ENCODE results near the gene GAGE13.
"Not testable (repeated sequence)": the region's sequence is repeated elsewhere in the genome, so short reads cannot be mapped to it uniquely, and the experiment has no call there.

Gene GAGE13, protein sequence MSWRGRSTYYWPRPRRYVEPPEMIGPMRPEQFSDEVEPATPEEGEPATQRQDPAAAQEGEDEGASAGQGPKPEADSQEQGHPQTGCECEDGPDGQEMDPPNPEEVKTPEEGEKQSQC
- long read RNA-seq, donor 1: 0 reads
- long read RNA-seq, donor 2: 0 reads
- long read RNA-seq, donor 3: 0 reads
- long read RNA-seq, donor 4: 0 reads
- long read RNA-seq, donor 5: 0 reads
- long read RNA-seq, donor 6: 0 reads
- long read RNA-seq, donor 7: 0 reads
- long read RNA-seq, donor 8: 0 reads

DNA sequence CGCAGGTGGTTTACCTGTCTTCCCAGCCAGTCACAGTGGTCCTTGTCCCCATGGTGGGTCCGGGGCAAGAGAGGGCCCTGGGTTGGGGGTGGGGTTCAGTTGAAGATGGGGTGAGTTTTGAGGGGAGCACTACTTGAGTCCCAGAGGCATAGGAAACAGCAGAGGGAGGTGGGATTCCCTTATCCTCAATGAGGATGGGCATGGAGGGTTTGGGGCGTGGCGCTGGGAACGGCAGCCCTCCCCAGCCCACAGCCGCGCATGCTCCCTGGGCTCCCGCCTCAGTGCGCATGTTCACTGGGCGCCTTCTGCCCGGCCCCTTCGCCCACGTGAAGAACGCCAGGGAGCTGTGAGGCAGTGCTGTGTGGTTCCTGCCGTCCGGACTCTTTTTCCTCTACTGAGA is at the start of gene GAGE13:
Gene GAGE13 (plus strand): TSS at position 301 of the 400 bp plus-strand sequence. CDS start 1,156 bp downstream, outside the sequence.
- DNase-seq: not testable (repeated sequence)

DNA sequence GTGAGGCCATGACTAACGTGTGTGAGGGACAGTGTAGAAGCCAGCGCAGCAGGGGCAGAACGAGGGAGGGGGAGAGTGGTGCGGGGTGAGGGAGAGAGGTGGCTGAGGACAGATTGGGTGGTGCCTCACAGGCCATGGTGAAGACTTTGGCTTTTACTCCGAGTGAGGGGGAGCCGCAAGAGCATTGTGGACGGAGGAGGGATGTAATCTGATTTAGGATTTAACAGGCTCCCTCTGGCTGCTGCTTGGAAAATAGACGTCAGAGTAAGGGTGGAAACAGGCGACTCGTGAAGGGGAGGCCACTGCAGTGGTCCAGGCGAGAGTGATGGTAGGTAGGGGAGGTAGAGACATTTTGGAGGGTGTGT is 48.8 kb upstream of the GAGE13 start:
- DNase-seq: no peak

DNA sequence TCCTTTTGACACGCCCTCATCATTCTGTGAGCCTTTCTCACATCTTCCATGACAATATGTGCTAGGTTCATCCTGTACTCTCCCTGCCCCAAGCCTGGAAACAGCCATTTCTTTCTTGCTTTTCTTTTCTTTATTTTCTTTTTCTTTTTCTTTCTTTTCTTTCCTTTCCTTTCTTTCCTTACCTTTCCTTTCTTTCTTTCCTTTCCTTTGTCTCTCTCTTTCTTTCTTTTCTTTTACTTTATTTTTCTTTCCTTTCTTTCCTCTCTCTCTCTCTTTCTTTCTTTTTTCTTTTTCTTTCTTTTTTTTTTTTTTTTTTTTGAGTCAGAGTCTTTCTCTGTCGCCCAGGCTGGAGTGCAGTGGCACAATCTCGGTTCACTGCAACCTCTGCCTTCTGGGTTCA is 47.2 kb upstream of the GAGE13 start:
- no peak for DNase-seq

DNA sequence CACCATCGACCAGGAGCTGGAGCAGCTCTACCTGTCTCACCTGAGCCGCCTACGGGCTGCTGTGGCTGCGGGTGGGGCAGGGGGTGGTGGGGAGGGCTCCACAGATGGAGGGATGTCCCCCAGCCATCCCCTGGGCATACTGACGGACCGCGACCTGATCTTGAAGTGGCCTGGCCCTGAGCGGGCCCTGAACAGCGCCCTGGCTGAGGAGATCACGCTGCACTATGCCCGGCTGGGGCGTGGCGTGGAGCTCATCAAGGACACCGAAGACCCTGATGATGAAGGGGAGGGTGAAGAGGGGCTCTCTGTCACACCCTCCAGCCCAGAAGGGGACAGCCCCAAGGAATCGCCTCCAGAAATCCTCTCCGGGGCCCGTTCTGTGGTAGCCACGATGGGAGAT is 45.2 kb upstream of the GAGE13 start:
- DNase-seq: no peak

DNA sequence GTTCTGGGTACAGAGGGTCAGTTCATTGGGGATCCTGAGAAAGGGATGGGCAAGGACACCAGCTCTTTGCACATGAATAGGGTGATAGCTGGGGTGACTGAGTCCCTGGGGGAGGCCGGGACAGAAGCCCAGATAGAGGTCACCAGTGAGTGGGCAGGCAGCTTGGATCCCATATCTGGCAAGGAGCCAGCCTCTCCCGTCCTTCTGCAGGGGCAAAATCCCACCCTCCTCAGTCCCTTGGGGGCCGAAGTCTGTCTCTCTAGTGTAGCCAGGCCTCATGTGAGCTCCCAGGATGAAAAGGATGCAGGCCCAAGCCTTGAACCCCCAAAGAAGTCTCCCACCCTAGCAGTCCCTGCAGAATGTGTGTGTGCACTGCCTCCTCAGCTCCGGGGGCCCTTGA is 44.8 kb upstream of the GAGE13 start:
- DNase-seq: no peak

DNA sequence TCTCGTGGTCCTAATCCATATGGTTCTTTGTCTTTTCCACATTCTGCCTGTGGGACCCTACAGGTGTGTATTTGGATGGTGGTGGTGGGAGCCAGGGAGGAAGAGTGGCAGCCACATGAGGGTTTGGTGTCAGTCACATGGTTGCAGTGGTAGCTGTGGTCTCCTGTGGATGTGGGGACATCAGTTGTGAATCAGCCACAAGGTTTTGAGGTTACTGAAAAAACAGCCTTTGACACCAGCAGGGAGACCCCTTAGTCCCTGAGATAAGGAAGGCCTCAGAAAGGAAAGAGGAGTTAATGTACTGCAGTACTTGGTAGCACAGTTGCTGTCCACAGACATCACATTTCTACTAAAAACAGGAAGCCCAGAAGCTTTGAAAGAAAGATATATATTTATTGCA is 43.7 kb upstream of the GAGE13 start:
- no peak for DNase-seq

DNA sequence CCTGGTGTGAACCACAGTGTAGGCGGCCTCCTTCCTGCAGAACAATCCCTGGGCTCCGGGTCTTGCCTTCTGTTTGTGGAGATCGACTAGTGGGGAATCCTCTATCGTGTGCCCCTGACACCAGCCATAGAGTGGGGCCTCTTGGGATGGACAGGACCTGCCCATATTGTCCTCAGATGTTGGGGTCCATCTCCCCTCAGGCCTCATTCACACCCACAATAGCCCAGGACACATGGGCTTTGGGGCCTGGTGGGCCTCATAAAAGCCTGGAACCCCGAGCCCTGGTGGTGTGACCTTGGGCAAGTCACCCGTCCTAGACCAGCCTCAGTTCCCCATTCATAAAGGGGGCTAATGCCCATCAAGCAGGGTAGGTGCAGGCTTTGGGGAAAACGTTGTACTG is 41.2 kb upstream of the GAGE13 start:
- DNase-seq: no peak

DNA sequence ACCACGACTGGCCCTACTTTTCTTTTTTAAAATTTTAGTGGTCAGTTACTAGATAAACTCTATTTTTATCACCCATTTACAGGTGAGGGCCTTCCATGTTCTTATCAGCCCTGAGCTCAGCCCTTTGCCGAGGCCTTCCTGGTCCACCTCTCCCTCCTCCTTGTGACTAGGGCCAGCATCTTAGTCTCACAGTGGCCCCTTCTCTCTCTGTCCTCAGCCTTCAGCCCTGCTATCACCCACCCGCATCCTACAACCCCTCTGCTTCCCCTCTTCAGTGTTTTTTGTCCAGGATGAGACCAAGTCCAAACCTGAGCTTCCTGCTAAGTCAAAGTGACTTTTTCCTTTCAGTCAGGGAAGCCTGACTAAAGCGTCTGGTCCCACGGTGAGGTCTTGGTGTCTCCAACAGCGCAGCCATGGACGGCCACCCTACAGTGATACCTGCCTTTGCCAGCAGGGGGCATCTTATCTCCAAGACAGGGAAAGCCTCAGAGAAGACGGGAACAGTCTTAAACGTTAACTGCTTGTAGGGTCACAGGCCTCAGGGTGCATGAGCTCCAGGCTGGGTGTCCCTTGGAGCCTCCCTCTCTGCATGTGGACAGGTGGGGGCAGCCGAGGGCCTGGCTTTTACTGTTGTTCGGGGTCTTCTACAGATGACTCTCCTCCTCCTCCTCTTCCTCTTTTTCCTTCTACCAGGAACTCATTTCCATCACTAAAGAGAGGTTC is 39.6 kb upstream of the GAGE13 start:
- DNase-seq: peak; percentile 21

DNA sequence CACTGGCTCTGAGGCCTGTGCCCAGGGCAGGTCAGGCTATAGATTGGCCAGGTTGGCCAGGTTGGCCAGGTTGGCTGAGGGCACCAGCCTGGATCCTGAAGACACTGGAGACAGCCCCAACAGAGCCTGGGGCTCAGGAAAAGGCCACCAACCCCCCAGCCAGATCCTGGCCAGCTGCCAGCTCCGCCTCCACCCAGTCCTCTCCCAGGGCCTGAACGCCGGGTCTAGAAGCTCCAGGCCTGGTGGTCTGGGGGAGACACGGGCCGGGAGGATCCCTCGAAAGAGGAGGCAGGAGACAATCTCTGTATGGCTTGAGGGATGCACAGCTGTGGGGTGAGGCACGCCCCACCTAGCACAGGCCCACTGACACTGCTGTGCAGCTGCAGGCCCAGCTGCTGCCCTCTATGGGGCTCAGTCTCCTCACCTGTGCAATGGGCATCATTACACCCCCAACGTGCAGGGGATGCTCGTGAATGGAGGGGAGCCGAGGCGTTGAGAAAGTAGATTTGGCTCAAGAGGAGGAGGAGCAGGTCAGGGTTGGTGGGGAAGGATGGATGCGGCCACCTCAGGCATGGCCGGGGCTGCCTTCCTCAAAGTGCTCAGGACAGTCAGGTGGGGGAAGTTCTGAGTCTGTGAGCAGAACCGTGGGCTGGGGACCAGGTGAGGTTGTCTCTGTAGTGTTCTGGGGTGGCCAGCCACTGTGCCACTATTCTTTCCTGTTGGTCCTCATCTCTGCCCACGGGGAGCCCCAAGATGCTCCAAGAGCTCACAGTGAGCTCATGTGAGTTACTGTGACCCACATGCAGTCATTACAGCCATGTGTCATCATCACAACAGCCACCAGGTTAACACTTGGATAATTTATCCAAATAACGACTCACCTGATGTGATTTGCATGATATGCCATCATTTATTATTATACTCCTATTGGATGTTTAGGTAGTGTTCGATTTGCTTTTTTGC is 38.7 kb upstream of the GAGE13 start:
- DNase-seq: no peak

DNA sequence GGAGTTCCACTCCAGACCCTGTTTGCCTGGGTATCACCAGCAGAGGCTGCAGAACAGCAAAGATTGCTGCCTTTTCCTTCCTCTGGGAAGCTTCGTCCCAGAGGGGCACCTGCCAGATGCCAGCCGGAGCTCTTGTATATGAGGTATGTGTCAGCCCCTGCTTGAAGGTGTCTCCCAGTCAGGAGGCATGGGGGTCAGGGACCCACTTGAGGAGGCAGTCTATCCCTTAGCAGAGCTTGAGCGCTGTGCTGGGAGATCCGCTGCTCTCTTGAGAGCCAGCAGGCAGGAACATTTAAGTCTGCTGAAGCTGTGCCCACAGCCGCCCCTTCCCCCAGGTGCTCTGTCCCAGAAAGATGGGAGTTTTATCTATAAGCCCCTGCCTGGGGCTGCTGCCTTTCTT is 32.1 kb upstream of the GAGE13 start:
- DNase-seq: not testable (repeated sequence)

DNA sequence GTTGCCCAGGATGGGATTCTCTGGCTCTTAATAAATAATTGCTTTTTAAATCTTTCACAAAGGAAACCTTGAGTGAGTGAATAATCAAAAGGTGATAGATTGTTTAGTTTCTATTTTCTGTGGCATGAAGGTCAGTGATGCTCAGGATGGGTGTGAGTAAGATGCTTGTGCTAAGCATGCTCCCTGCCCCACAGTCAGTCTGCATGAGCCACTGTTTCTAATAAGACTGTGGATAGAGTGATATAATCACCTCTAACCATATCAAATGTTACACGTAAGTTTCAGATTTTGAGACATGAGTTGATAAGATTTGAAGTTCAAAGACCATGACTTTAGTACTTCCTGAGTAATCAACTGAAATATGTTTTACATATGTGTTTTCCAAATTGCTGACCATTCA is 30.7 kb upstream of the GAGE13 start:
- DNase-seq: no peak

DNA sequence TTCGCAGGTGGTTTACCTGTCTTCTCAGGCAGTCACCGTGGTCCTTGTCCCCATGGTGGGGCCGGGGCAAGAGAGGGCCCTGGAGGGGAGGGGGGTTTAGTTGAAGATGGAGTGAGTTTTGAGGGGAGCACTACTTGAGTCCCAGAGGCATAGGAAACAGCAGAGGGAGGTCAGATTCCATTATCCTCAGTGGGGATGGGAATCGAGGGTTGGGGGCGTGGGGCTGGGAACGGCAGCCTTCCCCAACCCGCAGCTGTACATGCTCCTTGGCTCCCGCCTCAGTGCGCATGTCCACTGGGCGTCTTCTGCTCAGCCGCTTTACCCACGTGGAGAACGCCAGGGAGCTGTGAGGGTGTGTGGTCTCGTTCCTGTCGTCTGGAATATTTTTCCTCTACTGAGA is 28.0 kb upstream of the GAGE13 start, which contains the start of gene GAGE10:
Gene GAGE10 (plus strand): TSS at position 301 of the 400 bp plus-strand sequence. CDS start 1,214 bp downstream, outside the sequence.
- DNase-seq: no peak

DNA sequence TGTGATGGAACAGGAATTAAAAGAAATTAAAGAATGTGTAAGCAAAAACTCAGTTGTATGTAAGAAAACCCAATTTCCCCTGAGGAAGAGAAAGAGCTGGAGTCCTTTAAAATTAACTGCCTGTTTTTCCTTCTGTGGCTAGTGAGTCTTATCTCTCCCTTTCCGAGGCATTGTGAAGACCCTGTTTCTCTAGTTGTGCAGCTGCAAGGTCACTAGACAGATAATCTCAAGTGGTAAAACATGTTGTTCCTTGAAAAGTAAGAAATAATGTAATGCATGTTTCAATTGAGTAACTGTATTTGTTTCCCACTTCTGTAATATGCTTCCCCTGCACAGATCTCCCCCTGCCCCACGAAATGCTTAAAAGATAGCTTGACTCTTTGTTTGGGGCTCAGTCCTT is 23.6 kb upstream of the GAGE13 start:
- DNase-seq: not testable (repeated sequence)

DNA sequence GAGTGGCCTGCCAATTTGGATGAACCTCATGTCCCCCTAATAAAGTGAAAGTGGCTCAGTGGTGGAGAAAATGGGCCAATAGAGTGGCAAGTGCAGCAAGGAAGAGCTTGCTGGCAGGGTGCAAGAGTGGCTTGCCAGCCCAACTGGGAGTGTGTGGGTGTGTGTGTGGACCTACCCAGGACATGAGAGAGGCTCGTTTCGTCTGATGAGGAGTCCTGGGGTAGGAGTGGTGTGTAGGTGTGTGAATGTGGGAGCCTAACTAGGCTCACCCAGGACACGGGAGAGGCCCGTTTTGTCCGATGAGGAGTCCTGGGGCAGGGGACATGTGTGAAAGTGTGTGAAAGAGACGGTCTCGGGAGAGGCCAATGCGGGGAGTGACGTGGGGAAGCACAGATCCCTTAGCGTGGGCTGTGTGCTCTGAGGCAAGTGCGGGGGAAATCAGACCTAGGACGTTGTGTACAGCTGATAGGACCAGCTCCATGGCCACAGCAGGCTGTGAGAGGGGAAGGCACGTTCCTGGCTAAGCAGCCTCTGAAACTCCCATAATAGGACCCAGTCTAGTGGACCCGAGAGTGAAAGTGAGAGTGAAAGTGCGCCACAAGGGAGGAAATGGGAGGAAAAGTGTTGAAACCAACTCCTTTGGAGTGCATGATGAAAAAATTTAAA is 22.6 kb upstream of the GAGE13 start:
- DNase-seq: no peak

DNA sequence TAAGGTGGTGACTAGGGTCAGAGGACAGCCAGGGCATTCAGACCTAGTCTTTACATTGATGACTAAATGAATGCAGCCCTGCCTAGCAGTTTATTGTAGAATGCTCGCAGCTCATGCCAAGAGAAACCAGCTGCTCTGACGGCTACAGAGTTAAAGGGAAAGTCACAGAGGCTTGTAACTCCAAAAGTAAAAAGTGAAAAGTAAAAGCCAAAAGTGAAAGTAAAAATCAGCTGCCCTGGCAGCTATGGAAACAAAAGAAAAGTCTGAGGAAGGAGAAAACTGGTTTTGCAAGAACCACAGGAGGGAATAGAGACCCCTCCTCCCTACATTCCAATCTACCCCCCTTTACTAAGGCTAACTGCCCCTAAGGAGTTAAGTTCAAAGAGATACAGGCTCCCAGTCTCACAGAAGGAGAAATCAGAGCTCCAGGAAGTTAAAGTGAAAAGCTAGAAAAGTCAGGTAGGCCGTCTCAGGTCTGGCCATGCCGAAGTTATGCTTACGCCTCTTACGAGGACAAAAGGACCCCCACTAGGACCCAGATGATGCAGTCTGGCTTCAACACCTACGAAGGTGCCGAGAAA is 21.9 kb upstream of the GAGE13 start:
- peak; percentile 39 for DNase-seq

DNA sequence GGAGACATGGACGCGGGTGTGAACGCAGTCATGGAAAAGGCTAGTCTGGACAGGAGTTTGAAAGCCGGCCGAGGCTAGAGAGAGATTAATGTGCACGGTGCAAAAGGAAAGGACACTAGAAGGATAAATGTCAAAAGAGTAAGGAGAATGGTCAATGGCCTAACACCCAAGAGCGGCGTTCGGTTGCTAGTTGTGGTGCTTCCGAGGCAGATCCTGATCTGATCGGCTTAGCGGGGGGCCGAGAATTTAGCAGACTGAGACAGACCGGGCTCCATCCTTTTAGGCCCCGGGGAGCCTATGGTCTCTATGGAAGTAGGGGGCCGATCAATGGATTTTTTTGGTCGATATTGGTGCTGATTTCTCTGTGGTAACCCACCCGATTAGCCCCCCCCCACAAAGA is 21.0 kb upstream of the GAGE13 start:
- peak; percentile 18 for DNase-seq

DNA sequence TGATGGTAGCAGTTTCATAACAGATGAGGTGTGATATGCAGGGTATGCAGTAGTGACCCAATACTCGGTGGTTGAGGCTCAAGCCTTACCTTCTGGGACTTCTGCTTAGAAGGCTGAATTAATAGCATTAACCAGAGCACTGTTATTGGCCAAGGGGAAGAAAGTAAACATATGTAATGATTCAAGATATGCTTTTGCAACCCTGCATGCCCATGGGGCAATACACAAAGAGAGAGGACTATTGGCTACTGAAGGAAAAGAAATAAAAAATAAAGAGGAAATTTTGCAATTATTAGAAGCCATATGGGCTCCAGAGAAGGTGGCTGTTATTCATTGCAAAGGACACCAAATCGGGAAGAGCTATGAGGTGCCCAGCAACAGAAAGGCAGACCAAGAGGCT is 19.2 kb upstream of the GAGE13 start:
- no peak for DNase-seq

DNA sequence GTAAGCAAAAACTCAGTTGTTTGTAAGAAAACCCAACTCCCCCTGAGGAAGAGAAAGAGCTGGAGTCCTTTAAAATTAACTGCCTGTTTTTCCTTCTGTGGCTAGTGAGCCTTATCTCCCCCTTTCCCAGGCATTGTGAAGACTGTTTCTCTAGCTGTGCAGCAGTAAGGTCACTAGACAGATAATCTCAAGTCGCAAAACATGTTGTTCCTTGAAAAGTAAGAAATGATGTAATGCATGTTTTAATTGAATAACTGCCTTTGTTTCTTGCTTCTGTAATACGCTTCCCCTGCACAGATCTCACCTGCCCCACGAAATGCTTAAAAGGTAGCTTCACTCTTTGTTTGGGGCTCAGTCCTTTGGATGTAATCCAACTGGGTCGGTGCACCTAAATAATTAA is 15.3 kb upstream of the GAGE13 start:
- no peak for DNase-seq

DNA sequence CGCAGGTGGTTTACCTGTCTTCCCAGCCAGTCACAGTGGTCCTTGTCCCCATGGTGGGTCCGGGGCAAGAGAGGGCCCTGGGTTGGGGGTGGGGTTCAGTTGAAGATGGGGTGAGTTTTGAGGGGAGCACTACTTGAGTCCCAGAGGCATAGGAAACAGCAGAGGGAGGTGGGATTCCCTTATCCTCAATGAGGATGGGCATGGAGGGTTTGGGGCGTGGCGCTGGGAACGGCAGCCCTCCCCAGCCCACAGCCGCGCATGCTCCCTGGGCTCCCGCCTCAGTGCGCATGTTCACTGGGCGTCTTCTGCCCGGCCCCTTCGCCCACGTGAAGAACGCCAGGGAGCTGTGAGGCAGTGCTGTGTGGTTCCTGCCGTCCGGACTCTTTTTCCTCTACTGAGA is 9.6 kb upstream of the GAGE13 start, which contains the start of gene GAGE12J:
Gene GAGE12J (plus strand): TSS at position 301 of the 400 bp plus-strand sequence. CDS start 1,157 bp downstream, outside the sequence.
- not testable (repeated sequence) for DNase-seq

DNA sequence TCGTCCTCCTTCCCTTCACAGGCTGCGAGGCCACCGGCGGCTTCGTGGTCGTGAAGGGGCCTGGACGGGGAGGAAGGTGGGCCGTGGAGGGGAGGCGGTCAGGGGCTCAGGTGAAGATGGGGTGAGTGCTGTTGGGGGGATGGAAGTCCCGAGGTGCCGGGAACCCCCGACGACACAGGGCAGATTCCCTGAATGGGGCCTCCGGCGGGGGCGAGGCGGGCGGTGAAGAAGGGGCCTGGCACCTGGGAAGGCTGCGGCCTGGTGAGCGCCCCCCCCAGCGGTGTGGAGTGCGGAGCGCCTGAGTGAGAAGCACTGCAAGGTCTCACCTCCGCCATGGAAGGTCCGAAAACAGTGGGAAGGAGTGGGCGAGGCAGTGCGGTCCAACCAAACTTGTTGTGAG is 9.1 kb upstream of the GAGE13 start:
- not testable (repeated sequence) for DNase-seq

DNA sequence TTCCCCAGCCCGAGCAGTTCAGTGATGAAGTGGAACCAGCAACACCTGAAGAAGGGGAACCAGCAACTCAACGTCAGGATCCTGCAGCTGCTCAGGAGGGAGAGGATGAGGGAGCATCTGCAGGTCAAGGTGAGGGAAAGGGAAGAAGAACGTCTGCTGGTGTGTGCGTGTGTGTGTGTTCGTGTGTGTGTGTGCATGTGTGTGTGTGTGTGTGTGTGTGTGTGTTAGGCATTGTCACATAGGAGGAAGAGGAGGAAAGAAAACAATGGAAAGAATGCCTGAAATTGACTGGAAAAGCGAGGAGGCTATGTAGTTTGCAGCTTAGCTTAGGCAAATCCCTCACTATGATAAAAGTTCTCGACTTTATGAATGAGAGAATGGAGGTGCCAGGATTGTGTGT is 7.6 kb upstream of the GAGE13 start:
- not testable (repeated sequence) for DNase-seq

DNA sequence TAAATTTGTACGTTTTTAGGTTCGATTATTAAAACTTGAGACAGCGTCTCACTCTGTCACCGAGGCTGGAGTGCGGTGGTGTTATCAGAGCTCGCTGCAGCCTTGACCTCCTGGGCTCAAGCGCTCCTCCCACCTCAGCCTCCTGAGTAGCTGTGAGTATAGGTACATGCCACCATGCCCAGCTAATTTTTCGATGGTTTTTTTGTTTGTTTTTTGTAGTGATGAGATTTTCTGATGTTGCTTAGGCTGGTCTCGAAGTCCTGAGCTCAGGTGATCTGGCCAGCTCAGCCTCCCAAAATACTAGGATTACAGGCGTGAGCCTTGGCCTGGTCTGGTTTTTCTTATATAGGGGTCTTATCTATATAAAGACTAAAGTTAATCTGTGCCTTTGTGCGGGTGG is 961 bp upstream of the GAGE13 start:
- DNase-seq: not testable (repeated sequence)

All from right kidney (tissue), 9 donors.